HG02840 (cell line): ENCODE measurements around the gene TIA1.
A peak's percentile ranks its signal among the peaks of the same experiment; 100 is the strongest.
"Not testable (repeated sequence)": the region's sequence is repeated elsewhere in the genome, so short reads cannot be mapped to it uniquely, and the experiment has no call there.

Source experiments
- ATAC-seq: cut with Tn5 transposase; IDR thresholded peaks from one replicate; pipeline ENCODE4 v1.9.1; 2021; ENCODE audit warnings: mild to moderate bottlenecking, moderate library complexity, moderate number of reproducible peaks; ENCODE audit not compliant: unreplicated experiment, low FRiP score

TIA1 gene, protein sequence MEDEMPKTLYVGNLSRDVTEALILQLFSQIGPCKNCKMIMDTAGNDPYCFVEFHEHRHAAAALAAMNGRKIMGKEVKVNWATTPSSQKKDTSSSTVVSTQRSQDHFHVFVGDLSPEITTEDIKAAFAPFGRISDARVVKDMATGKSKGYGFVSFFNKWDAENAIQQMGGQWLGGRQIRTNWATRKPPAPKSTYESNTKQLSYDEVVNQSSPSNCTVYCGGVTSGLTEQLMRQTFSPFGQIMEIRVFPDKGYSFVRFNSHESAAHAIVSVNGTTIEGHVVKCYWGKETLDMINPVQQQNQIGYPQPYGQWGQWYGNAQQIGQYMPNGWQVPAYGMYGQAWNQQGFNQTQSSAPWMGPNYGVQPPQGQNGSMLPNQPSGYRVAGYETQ

DNA sequence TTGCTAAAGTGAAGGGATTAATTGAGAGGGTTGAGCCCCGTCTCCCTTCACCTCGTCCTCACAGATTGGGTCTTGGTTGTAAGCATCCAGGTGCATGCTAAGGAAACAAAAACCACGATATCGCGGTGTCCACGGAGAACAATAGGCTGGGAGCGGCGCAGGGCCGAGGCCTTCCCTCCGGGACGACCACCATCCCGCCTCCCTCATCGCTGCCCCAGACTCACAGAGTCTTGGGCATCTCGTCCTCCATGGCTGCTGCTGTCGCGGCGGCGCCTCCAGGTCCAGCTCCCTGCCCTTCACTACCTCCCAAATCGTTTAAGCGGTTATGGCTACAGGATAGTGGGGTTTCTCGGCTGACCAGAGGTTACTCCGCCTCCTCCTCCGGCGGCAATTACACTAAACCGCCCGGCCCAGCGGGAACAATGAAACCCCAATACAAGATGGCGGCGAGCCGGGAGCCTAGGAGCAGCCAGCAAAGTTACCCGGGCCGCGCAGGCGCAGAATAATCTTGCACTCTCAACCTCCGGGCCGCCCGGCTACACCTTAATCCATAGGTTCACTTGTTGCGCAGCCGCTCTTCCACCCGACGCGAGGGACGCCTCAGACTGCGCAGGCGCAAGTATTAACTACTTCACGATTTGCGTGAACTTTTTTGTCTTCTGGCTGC, at the start of gene TIA1:
TSS of gene TIA1 (minus strand) at position 448 of the 667 bp plus-strand sequence. CDS start at position 250, 198 bp downstream.
- ATAC-seq: peak; percentile 98

DNA sequence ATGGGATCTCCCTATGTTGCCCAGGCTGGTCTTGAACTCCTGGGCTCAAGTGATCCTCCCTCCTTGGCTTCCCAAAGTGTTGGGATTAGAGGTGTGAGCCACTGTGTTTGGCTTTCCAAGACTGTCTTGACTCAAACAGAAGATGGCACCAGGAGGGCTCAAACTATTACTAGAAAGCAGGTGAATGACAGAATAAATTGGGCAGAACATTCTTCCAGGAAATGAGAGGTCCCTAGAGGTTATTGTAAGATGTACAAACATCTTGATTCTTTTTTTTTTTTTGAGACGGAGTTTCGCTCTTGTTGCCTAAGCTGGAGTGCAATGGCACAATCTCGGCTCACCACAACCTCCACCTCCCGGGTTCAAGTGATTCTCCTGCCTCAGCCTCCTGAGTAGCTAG, 49.4 kb upstream of the TIA1 start:
- not testable (repeated sequence) for ATAC-seq

DNA sequence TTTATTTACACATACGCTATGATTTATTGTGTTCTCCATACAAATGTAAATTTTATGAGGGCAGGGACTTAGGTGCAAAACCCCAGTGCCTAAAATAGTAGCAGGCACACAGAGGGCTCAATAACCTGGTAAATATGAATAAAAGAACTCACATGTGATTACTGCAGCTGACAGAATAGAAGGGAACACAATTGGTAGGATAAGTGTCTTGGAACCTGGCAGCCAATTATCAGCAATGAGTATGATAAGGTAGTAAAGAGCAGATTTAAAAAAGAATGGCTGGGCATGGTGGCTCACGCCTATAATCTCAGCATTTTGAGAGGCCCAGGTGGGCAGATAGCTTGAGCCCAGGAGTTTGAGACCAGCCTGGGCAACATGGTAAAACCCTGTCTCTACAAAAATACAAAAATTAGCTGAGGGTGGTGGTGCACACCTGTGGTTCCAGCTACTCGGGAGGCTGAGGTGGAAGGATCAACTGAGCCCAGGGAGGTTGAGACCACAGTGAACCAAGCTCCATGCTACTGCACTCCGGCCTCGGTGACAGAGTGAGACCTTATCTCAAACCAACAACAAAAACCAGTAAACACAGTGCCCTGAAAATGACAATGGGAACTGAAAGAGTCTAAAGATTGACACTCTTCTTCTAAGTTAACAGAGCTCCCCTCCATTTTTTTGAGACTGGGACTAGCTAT, 35.2 kb upstream of the TIA1 start:
- no peak for ATAC-seq

DNA sequence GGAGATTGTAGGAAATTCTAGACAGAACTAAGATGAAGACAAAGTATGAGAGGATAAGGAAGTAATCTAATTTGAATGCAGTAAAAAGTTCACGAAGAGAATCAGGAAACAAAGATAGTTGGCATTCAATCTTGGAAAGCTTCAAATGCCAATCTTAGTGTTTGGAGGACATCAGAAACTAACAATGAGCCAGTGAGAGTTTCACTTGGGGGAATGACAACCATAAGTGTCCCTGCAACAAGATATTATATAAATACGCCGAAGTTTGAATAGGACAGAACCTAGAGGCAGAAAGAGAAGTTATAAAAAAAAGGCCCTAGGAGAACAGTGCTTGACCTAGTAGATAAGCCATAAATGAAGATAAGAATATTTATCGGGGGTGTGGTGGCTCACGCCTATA, 34.0 kb upstream of the TIA1 start:
- no peak for ATAC-seq

DNA sequence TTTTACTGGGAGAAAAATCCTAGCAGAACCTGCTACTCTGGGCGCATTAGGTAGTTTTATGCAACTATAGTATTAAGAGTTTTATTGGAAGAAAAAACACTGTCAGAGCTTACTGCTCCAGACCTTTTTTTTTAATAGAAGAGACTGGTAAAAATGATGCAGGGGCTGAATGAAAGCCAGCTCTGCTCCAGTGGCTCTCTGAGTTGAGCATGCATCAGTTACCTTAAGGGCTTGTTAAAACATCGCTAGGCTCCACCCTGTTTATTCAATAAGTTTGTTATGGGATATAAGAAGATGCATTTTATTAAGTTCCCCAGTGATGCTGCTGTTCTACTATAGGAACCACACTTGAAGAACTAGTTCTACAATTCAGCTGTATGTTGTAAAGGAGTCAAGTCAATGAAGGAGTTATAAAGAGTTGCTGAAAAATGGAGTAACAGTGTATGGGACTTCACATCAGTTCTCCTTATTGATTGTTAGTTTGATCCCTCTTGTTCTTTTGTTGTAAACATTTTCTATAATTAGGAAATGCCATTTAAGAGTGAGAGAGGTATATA, 31.9 kb upstream of the TIA1 start:
- ATAC-seq: no peak

DNA sequence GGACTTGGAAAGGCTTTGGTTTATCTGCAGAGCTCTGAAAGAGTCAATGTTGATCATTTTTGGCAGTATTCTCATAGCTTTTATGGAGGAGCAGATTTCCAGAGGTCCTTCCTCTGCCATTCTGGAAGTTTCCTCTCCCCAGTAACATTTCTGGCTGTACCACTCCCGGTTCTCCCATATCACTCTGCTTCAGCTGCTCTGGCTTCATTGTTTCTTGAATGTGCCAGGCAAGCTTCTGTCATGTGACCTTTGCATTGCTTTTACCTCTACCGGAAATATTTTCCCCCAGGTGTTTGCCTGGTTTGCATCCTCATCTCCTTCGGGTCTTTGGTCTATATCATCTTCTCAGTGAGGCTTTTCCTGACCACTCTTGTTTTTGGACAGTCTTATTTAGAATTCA, 21.9 kb upstream of the TIA1 start:
- no peak for ATAC-seq

DNA sequence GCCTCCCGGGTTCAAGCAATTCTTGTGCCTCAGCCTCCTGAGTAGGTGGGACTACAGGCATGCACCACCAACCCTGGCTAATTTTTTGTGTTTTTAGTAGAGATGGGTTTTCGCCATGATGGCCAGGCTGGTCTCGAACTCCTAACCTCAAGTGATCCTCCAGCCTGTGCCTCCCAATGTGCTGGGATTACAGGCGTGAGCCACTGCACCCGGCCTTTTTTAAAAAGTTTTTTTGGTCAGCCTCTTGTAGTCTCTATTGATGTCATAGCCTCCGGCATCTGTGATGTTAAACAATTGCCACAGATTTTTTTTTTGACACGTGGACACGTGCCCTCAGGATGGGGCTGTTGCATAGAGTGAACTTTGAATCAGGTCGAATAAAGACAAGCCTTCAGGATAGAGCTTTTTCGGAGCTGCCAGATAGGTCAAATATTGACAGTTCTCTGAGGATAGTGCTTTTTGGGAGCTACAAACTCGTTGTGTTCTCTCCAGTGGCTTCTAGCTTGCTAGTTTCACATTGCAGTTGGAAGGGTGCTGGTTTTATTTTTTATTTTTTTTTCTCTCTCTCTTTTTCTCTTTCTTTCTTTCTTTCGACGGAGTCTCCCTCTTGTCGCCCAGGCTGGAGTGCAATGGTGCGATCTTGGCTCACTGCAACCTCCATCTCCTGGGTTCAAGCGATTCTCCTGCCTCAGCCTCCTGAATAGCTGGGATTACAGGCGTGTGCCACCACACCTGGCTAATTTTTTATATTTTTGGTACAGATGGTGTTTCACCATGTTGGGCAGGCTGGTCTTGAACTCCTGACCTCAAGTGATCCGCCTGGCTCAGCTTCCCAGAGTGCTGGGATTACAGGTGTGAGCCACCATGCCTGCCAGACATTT, 21.2 kb upstream of the TIA1 start:
- ATAC-seq: not testable (repeated sequence)

DNA sequence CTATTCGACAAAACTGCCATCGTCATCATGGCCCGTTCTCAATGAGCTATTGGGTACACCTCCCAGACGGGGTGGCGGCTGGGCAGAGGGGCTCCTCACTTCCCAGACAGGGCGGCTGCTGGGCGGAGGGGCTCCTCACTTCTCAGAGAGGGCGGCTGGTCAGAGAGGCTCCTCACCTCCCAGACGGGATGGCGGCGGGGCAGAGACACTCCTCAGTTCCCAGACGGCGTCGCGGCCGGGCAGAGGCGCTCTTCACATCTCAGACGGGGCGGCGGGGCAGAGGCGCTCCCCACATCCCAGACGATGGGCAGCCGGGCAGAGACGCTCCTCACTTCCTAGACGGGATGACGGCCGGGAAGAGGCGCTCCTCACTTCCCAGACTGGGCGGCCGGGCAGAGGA, 18.5 kb upstream of the TIA1 start:
- not testable (repeated sequence) for ATAC-seq

DNA sequence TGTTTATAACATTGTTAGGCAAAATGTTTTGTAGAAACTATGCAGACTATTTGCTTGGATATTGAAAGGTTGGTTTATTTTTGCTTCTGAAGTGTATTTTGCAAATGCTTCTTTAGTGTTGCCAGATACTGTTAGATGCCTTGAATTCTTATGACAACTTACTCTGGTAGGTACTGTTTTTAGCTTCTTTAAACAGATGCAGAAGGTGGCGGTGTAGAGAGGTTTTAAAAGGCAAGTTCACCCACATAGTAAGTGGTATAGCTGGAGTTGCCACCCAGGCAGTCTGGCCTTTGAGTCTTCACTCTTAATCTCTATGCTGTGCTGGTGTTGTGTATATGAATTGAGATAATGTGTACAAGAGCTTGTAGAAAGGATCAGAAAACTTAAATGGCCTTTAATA, 13.1 kb upstream of the TIA1 start:
- ATAC-seq: no peak

DNA sequence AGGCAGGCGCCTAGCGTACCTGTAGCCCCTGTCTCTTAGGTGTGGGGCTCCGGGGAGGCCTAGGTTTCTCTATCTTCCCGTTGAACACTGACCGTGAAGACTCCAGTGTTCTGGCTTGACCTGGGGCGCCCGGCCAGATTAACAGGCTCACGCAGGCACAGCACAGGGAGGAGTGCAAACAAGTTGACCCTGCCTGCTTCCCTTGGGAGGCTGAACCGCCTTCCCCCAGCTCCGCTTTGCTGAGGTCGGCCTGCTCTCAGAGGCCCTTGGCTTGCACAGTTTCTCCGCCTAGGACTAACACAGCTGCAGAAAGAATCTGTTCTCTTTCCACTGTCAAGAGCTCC, 10.1 kb upstream of the TIA1 start:
- peak; percentile 8 for ATAC-seq

DNA sequence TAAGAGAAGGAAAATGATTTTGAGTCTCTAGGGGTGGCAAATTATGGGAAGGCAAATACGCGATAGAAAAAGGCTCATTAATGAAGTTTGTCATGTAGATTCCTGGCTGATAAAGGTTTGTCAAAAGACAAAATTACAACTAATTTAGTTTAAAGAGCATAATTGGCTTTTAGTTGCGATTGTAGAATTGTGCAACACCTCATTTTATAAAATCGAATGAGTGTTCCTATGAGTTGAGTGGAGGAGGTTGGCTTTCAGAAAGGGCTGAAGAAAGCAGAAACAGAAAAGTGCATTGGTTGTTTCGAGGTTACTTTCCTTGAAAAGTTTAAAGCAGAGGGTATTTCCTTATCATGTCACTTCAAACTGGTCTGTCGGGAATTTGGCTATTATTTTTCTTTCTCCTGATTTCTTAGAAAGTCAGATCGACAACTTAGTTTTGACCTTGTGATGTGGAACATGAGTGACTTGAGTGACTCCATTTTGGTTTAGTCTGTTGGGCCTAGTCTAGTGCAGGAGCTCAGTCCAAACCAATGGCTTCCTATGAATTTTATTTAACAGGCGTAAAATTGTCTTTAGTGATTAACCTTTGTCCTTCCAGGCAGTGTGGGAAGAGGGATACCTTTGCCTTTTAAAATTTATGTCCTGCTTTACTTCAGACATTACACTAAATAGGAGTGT, 7.3 kb upstream of the TIA1 start:
- no peak for ATAC-seq

DNA sequence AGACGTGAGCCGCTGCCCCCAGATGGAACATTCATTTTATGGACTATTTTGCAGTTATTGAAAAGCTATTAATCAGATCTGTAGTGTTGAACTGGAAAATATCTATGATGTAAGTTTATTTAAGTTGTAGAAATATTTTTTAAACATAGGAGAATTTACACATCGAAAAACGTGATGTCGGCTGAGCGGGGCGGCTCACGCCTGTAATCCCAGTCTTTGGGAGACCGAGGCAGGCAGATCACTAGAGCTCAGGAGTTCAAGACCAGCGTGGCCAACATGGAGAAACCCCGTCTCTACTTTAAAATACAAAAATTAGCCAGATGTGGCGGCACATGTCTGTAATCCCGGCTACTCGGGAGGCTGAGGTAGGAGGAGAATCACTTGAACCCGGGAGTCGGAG, 2.0 kb upstream of the TIA1 start:
- no peak for ATAC-seq

DNA sequence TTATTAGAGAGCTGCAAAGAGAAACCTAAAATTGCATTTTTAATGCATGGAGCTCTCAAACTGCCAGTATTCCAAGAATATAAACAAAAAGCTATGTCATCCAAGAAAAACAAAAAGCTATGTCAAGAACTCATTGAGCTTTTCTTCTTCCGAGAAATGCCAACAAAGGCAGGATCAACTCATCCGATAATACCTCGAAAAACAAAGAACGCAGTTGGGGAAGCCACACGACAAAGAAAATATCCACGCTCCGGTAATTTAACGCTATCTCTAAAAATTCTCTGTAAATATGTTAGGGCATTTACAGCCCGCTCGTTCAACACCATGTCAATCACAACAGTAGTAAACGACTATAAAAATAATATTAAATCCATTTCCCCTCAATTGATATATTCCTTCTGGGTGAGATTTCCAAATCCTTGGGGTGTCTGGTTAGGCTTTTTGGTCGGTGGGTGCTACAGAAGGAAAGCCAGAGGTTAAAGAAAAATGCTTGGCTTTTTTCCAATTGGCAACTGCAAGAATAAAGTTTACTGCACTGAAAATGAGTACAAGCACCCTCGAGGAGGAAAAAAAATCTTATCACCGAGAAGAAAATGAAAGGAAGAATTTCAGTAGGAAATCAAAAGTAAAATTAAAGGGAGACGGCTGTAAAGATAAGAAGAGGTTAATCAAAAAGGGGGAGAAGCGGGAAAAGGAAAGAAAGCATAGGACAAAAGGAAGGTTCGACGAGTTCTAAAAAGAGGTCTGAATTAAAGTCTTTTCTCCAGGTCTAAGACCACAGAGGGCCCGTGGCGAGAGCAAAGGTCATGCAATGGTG, 856 bp downstream of the TIA1 start:
- no peak for ATAC-seq

DNA sequence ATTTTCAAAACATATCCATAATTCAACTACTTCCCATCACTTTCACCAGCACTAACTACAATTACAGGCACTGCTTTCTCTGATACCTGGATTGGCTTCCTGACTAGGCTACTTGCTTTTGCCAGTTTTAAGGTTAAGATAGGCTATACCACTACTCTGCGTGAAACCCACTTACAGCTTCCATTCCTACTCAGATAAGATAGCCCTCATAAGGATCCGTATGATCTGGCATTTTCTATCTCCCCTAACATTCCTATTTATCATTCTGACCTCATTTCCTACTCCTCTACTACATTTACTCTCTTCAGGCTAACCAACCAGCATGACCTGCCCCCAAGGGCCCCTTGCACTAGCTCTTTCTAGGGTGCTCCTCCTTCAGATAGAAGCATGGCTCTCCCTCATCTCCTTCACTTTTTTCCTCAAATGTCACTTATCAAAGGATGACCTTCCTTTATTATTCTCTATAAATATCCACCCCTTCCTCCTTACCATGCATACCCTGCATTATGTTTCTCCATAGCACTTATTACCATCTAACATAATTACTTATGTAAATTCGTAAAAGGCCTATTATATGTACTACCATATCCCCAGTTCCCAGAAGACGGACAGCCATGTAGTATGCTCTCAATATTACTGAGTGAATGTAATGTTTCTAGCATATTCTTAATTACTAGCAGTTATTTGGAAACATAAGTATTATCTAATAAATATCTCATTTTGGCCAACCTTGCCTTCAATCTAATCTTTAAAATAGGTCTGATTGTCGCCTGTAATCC, 4.4 kb downstream of the TIA1 start:
- no peak for ATAC-seq

DNA sequence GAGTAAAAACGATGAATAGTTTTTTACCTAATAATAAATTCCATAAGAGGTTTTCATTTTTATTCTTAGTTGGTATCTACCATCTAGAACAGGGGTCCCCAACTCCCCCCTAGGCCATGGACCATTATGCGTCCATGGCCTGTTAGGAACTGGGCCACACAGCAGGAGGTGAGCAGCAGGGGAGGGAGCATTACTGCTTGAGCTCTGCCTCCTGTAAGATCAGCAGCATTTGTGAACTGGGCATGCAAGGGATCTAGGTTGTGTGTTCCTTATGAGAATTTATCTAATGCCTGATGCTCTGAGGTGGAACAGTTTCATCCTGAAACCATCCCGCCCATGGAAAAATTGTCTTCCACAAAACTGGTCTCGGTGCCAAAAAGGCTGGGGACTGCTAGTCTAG, 5.9 kb downstream of the TIA1 start:
- ATAC-seq: no peak

DNA sequence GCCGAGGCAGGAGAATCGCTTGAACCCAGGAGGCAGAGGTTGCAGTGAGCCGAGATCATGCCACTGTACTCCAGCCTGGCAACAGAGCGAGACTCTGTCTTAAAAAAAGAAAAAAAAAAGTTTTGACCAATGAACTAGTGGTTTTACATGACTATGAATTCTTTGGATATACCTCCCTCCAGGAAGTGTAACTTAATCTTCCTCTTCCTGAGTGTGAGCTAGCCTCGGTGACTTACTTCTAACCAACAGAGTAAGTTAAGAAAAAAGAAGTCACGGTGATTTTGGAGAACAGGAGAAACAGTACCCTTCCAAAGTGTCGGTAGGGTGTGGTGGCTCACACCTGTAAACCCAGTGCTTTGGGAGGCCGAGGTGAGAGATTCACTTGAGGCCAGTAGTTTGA, 7.1 kb downstream of the TIA1 start:
- ATAC-seq: no peak

DNA sequence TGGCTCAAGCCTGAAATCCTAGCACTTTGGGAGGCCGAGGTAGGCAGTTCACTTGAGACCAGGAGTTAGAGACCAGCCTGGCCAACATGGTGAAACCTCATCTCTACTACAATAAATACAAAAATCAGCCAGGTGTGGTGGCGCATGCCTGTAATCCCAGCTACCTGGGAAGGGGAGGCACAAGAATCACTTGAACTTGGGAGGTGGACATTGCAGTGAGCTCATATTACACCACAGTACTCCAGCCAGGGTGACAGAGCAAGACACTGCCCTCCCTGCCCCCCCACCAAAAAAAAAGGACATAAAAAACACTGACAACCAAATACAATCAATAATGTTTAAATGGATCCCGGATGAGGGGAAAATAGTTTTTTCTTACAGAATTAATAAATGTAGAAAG, 7.8 kb downstream of the TIA1 start:
- ATAC-seq: no peak

DNA sequence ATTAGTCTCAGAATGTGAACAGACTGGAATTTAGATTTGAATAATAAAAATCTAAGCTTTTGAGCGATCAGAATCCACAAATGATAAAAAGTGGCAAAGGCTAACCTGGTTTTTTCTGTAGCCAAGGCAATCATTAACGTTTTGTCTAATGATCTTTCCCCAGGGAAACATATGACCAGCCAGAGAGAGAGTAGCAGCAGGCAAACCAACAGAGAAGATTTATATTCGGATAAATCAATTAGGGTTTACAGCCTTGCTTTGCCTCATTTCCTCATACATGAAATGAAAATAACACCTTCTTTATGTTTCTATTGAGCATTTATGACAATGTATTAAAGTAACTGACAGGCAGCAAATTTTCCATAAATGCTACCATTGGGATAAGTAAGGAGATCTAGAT, 14.5 kb downstream of the TIA1 start:
- ATAC-seq: no peak
